ENCODE results near the gene LRMDA. TPM values are rescaled to one million over a fixed set of nuclear protein-coding genes. Genes with fewer than 3 reads are reported as not detected.

The LRMDA gene
- total and polyA plus RNA-seq, 10 of the 15 experiments (the other 5 are each of a cell fraction or from before 2014, with no cell fraction given) = 0.07 to 0.54 (median 0.29) TPM; not detected in 4

GRCh38 chr10:75630746-75631145 is 199.3 kb downstream of the LRMDA start:
- BruUV-seq (replicated peaks) = no TSS peak
- Histone ChIP-seq H3K79me2 (ENCODE audit: control insufficient read depth, insufficient read depth, low read length) (no peaks in the 10 kb centered on the region), H3K4me1 (ENCODE audit: control insufficient read depth, insufficient read depth, low read length) (no peaks in the 10 kb centered on the region), H3K27me3 (replicated peaks in 1 of 2; ENCODE audit: control insufficient read depth in 2 of 2, insufficient read depth in 2 of 2, low read length in 1 of 2) (no peaks in the 10 kb centered on the region), H3K9me3 (replicated peaks; ENCODE audit: control insufficient read depth, insufficient read depth, low read length) (no peaks in the 10 kb centered on the region), H2AFZ (ENCODE audit: control insufficient read depth, low read depth, low read length) (no peak overlapping the region), H3K36me3 (ENCODE audit: control insufficient read depth in 2 of 2, insufficient read depth in 2 of 2, low read length in 1 of 2) (no peaks in the 10 kb centered on the region), H3K27ac (ENCODE audit: control insufficient read depth, insufficient read depth) (no peak overlapping the region), H4K20me1 (ENCODE audit: control insufficient read depth, insufficient read depth) (no peaks in the 10 kb centered on the region), H3K4me3 (no peak overlapping the region), H3K4me2 (ENCODE audit: control insufficient read depth, insufficient read depth) (no peak overlapping the region), H3K9ac (ENCODE audit: control insufficient read depth, insufficient read depth, low read length) (no peak overlapping the region)
- DNase-seq (ENCODE audit: low read depth, low spot score) (no peak), ATAC-seq (no peak), FAIRE-seq (no peak)
- POLR2A ChIA-PET = interaction anchor here (1.2 kb wide), 1 partner anchor 11 kb away, joined by 3 read pairs; no protein-coding TSS in a partner anchor
- RAD21 ChIA-PET (ENCODE audit: unreplicated experiment) = no interaction called here
- in situ Hi-C loops (cut with MboI) (no loop called here), intact Hi-C loops (cut with micrococcal nuclease; ENCODE audit: unreplicated experiment) (no loop called here)
- TF ChIP-seq CHD4 (IDR thresholded peaks at IDR 0.05) = no peak
- TF ChIP-seq TCF12 (IDR thresholded peaks at IDR 0.05; ENCODE audit: low read depth, low read length) = no peak
- TF ChIP-seq STAT3 (IDR thresholded peaks at IDR 0.05; ENCODE audit: low read depth, low read length) = no peak
- TF ChIP-seq REST (IDR thresholded peaks at IDR 0.05; ENCODE audit: low read depth, low read length) = no peak
- no peak for TF ChIP-seq DPF2 (IDR thresholded peaks at IDR 0.05)
- TF ChIP-seq ATF3 (IDR thresholded peaks at IDR 0.05; ENCODE audit: borderline replicate concordance, extremely low read depth, low read depth, low read length) = no peak
- no peak for TF ChIP-seq TAF1 (IDR thresholded peaks at IDR 0.05; ENCODE audit: borderline replicate concordance, low read depth, low read length)
- no peak for TF ChIP-seq IRF3 (IDR thresholded peaks at IDR 0.05)
- TF ChIP-seq CEBPZ (IDR thresholded peaks at IDR 0.05; ENCODE audit: low read depth, low read length) = no peak
- CTCF ChIA-PET = interaction anchor here (1.4 to 2.0 kb wide), 2 partner anchors 9 to 16 kb away, joined by 5 to 7 read pairs; no protein-coding TSS in a partner anchor
- WGBS (ENCODE audit: insufficient coverage, insufficient replicate concordance, low lambda C conversion rate, missing lambda C conversion rate) = 40% methylated on average over 2 of the region's 2 CpGs
- SMC1A ChIA-PET (ENCODE audit: uncharacterized antibody, unreplicated experiment) = interaction anchor here (0.7 to 2.0 kb wide), 7 partner anchors 8 to 577 kb away, joined by 3 to 6 read pairs (median 4); no protein-coding TSS in a partner anchor

Measured in GM12878 (cell line).